Activated B cell treated with CpG ODN at 0.5 μM for 24 hours (primary cell): ENCODE data around the gene CD79A. TPM values are rescaled to one million over a fixed set of nuclear protein-coding genes. Genes with fewer than 3 reads are reported as not detected.
A peak's percentile ranks its signal among the peaks of the same experiment; 100 is the strongest.

ENCODE experiments used
- ATAC-seq: fragments of 200-7000 bp; cut with Tn5 transposase; one replicate; pipeline ENCODE4 v1.10.0; 2021; ENCODE audit warnings: low read depth, mild to moderate bottlenecking, moderate library complexity
- CTCF ChIA-PET: fragments of 350-600 bp; sonication (Branson Sonifier 250); formaldehyde crosslinking; loops from one replicate; lab custom pipeline; 2021; ENCODE audit warnings: antibody characterized with exemption; lab: Charles Lee
- POLR2A ChIA-PET: fragments of 350-600 bp; sonication (Branson Sonifier 250); formaldehyde crosslinking; loops from one replicate; lab custom pipeline; 2021; ENCODE audit warnings: antibody characterized with exemption; lab: Charles Lee
- DNase-seq: peaks from one replicate; pipeline ENCODE4 v3.0.0; 2022
- H3K27ac Mint-ChIP-seq: one replicate; pipeline ENCODE4 v1.8.0; 2020; ENCODE audit warnings: mixed read lengths
- H3K27me3 Mint-ChIP-seq: one replicate; pipeline ENCODE4 v1.8.0; 2021; ENCODE audit warnings: mixed read lengths
- H3K36me3 Mint-ChIP-seq: one replicate; pipeline ENCODE4 v1.8.0; 2021; ENCODE audit warnings: low read depth, mixed read lengths
- H3K4me1 Mint-ChIP-seq: one replicate; pipeline ENCODE4 v1.8.0; 2021; ENCODE audit warnings: mixed read lengths
- H3K4me3 Mint-ChIP-seq: one replicate; pipeline ENCODE4 v1.8.0; 2020; ENCODE audit warnings: mild to moderate bottlenecking, mixed read lengths
- H3K9me3 Mint-ChIP-seq: one replicate; pipeline ENCODE4 v1.8.0; 2020; ENCODE audit warnings: mixed read lengths
- CTCF ChIP-seq: fragments of 200-600 bp; IDR thresholded peaks from one replicate; pipeline ENCODE4 v1.8.0; 2022; ENCODE audit warnings: antibody characterized with exemption, mild to moderate bottlenecking
- intact Hi-C: fragments of 100-400 bp; cut with micrococcal nuclease; formaldehyde crosslinking; loops from one replicate; pipeline ENCODE4 v1.15.1; 2024
- total RNA-seq: library from RNA; stranded (reverse); gene quantifications from 2 replicates; pipeline ENCODE4 v1.2.3, GENCODE V29; 2022

Gene CD79A
- total RNA-seq, 1 donor from 2014 or later, result 889 TPM

- ChIA-PET CTCF (interaction anchor here (1.1 to 4.5 kb wide), 8 partner anchors 14 to 64 kb away, joined by 3 to 41 read pairs (median 3); no protein-coding TSS in a partner anchor), POLR2A (interaction anchor here (0.7 to 10.7 kb wide), 9 partner anchors 14 to 71 kb away, joined by 3 to 279 read pairs (median 6); partner anchors contain the start of genes CD79A, RABAC1 and RPS19)
- Mint-ChIP-seq H3K36me3 (peaks cover 52% of the 10 kb centered on the region), H3K4me3 (peak overlapping the region; percentile 81), H3K4me1 (peaks cover 59% of the 10 kb centered on the region), H3K9me3 (no peaks in the 10 kb centered on the region), H3K27me3 (no peaks in the 10 kb centered on the region), H3K27ac (peak overlapping the region; percentile 90)
- intact Hi-C loops, result loop anchor here (10.0 kb wide), 1 partner anchor 343 kb away; no protein-coding TSS in a partner anchor
- TF ChIP-seq CTCF, result no peak
- ATAC-seq (peak; percentile 6), DNase-seq (peak; percentile 44)
These were observed 10.8 kb downstream of the CD79A start for GRCh38 chr19:41887711-41888382.

GRCh38 chr19:41888926-41889325 lies 11.8 kb downstream of the CD79A start:
- ChIA-PET CTCF (interaction anchor here (1.3 to 2.1 kb wide), 2 partner anchors 62 to 63 kb away, joined by 3 to 7 read pairs; no protein-coding TSS in a partner anchor), POLR2A (interaction anchor here (0.9 to 10.7 kb wide), 3 partner anchors 12 to 29 kb away, joined by 3 to 279 read pairs (median 6); partner anchors contain the start of genes CD79A and RPS19)
- H3K4me1 Mint-ChIP-seq, result peaks cover 61% of the 10 kb centered on the region
- H3K27me3 Mint-ChIP-seq, result no peaks in the 10 kb centered on the region
- H3K36me3 Mint-ChIP-seq, result peaks cover 50% of the 10 kb centered on the region
- no peaks in the 10 kb centered on the region for H3K9me3 Mint-ChIP-seq
- ATAC-seq (no peak), DNase-seq (no peak)
- intact Hi-C loops, result loop anchor here (10.0 kb wide), 1 partner anchor 344 kb away; no protein-coding TSS in a partner anchor
- H3K27ac Mint-ChIP-seq, result peak overlapping the region; percentile 26
- no peak overlapping the region for H3K4me3 Mint-ChIP-seq
- TF ChIP-seq CTCF, result no peak

DNA sequence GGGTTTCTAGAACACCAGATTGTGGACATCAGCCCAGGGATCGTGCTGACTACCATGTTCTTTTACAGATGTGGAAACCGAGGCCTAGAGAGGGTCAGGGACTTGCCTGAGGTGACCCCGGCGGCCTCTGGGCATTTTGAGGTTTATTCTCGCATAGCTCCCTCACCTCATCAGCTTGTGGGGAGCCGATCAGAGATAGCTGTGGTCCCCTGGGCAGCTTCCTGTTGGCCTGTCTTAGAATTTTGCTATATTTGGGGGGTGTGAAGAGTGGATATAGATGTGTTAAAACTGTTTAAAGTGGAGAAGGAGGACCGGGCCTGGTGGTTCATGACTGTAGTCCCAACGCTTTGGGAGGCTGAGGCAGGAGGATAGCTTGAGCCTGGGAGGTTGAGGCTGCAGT lies 12.8 kb downstream of the CD79A start:
- no peak for ATAC-seq
- peaks cover 55% of the 10 kb centered on the region for H3K36me3 Mint-ChIP-seq
- H3K4me3 Mint-ChIP-seq, result no peak overlapping the region
- DNase-seq, result no peak
- H3K4me1 Mint-ChIP-seq, result peaks cover 53% of the 10 kb centered on the region
- no peaks in the 10 kb centered on the region for H3K27me3 Mint-ChIP-seq
- ChIA-PET POLR2A (interaction anchor here (0.9 to 10.7 kb wide), 4 partner anchors 9 to 17 kb away, joined by 3 to 279 read pairs (median 8); partner anchors contain the start of gene CD79A), CTCF (interaction anchor here (1.0 to 1.1 kb wide), 2 partner anchors 13 to 16 kb away, joined by 3 to 5 read pairs; partner anchors contain the start of gene CD79A)
- TF ChIP-seq CTCF, result no peak
- H3K9me3 Mint-ChIP-seq, result no peaks in the 10 kb centered on the region
- intact Hi-C loops, result loop anchor here (10.0 kb wide), 1 partner anchor 345 kb away; no protein-coding TSS in a partner anchor
- H3K27ac Mint-ChIP-seq, result no peak overlapping the region

DNA sequence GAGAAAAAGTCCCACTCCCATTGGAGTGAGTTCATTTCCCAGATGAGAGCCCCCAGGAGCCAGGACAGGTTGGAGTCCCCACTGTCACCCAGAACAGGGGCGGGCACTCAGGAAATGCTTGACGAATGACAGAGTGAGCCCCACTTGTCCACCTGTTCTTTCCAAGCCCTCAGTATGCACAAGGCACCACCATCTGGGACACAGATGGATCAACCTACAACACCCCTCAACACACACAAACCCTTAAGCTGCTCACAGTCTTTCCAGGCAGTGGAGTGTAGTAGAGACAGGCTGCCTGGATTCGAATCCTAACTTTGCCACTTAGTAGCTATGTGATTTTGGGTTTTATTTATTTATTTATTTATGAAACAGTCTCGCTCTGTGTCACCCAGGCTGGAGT lies 13.9 kb downstream of the CD79A start:
- Mint-ChIP-seq H3K36me3 (peaks cover 62% of the 10 kb centered on the region), H3K4me3 (no peak overlapping the region), H3K4me1 (peaks cover 47% of the 10 kb centered on the region), H3K27me3 (no peaks in the 10 kb centered on the region), H3K9me3 (no peaks in the 10 kb centered on the region), H3K27ac (no peak overlapping the region)
- TF ChIP-seq CTCF, result no peak
- DNase-seq (no peak), ATAC-seq (no peak)
- ChIA-PET POLR2A (interaction anchor here (0.7 to 1.9 kb wide), 4 partner anchors 18 to 355 kb away, joined by 4 to 8 read pairs (median 4); no protein-coding TSS in a partner anchor), CTCF (interaction anchor here (0.6 to 1.1 kb wide), 3 partner anchors 14 to 54 kb away, joined by 3 to 4 read pairs (median 3); partner anchors contain the start of gene CD79A)
- intact Hi-C loops, result no loop called here
